HG02840 (cell line): ENCODE results near the gene MORN5.

Source experiments
- ATAC-seq: cut with Tn5 transposase; IDR thresholded peaks from one replicate; pipeline ENCODE4 v1.9.1; 2021; ENCODE audit warnings: mild to moderate bottlenecking, moderate library complexity, moderate number of reproducible peaks; ENCODE audit not compliant: unreplicated experiment, low FRiP score

The MORN5 gene

DNA sequence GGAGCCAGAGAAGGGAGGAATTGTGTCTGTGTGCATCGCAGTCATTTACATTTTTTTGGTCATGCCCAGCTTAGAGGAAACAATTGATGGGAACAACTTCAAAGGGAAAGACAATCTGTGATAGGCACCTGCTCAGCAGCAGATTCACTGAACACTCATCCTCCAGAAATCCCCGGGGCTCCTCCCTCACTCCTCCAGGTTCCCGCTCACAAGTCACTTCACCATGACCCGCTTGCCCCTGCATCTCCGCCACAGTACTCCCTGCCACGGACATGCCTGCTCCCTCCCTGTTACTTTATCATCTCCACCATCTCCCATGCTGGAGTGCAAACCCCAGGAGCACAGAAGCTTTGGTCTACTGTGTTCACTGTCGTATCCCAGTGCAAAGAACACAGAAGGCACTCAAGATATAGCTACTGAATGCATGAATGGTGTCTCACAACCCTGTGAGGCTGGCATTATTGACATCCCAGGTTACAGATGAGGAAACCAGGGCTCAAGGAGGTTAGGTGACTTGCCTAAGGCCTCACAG, 52.8 kb downstream of the MORN5 start:
- no peak for ATAC-seq

DNA sequence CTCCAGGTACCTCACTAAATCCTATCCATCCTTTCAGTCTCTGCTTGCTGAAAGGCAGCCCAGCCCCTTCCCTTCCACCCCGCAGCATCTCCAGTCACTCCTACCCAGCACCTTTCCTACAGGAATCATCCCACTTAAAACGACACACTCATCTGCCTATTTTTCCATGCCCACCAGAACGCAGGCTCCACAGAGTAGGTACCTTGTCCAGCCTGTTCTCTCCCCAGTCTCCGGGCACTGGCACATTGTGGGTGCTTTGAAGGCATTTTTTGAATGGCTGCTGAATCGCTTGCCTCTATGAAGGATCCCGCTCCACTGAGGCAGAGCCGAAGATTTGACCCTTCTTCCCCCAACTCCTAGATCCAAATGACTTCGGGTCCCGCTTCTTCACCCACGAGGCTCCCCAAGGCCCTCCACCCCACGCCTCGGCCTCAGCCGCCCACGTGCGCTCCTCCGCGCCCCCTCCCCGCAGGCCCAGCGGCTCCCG, 53.4 kb downstream of the MORN5 start:
- no peak for ATAC-seq

- no peak for ATAC-seq
Observed at GRCh38 chr9:122213589-122214413, 54.1 kb downstream of the MORN5 start.

DNA sequence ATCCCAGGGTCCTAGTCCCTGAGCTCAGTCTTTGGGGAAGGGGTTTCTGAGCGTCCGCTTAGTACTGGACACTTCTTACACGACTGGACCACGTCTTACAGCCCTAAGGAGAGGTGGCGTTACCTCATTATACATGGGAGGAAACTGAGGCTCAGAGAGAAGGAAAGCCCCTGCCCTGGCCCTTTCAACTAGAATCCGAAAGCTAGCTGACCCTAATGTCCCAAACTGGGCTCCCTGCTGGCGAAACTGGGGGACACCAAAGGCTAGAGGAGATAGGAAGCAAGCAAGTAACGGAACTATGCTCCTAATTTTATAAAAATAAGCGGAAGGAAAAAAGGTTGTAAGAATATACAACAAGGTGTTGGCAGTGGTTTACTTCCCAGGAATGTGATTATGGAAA, 54.8 kb downstream of the MORN5 start:
- no peak for ATAC-seq

GRCh38 chr9:122215663-122216062, 56.0 kb downstream of the MORN5 start:
- no peak for ATAC-seq

- ATAC-seq: no peak
Observed at GRCh38 chr9:122216138-122216797, 56.6 kb downstream of the MORN5 start.

DNA sequence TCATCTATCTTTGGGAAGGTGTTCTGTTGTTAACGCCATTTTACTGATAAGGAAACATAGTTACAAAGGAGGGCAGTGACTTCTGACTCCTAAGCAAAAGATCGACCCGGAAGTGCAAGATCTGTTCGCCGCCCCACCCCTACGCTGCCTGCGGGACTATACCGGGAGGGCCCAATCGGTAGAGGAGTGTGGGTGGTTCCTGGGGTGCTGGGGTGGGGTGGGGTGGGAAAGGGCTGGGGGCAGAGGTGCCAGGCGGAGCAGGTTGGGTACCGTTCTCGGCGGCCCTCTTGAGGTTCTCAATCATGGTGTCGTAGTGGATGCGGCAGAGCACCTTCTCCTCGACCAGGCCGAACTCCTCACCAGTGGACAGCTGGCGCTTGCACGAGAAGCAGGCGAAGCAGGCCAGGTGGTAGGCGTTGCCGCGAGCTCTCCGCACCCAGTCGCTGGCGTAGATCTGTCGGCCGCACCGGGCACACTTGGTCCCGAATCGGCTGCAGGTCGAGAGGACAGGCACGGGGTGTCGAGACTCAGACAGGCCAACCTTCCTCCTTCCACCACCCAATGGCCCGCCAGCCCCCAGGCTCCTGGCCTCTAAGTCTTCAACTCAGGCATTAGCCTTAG, 57.2 kb downstream of the MORN5 start:
- no peak for ATAC-seq

GRCh38 chr9:122217640-122218039, 57.9 kb downstream of the MORN5 start:
- no peak for ATAC-seq

- no peak for ATAC-seq
Observed at GRCh38 chr9:122218071-122218934, 58.6 kb downstream of the MORN5 start.

- no peak for ATAC-seq
Observed at GRCh38 chr9:122218935-122219855, 59.5 kb downstream of the MORN5 start.

DNA sequence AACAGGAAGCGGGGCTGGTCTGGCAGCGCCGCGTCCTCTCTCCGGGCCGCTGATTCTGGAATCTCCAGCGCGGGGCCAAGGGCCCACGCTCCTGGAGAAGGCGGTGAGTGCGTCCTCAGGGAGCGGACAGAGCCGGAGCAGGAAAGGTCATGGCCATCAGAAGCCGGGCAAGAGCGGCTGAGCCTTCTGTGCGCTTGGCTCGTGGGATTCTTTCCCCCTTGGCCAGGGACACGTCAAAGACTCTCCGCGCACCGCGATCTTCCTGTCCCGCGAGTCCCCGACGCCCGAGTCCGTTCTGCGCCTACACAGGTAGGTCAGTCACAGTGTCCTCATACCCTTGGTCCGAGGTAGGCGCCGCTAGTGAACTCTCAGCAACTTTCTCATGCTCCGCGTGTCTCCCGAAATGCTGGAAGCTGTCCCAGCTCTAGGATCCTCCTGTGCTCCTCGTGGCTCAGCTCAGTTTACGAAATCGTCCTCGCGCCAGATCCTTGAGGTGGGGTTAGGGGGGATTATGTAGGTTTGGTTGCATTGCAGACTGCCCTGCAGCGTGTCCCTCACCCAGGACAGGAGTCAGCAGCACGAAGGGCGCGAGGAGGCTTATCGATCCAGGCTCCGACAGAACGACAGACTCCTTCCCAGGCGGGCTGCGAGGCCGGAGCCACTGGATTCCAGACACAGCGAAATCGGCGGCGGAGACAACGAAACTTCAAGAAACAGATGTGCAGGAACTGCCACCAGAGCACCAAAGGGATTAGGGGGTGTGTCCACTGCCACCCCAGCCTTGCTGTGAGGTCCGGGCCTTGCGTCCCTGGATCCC, 60.4 kb downstream of the MORN5 start:
- no peak for ATAC-seq

- ATAC-seq: no peak
Observed at GRCh38 chr9:122220673-122221182, 61.0 kb downstream of the MORN5 start.

DNA sequence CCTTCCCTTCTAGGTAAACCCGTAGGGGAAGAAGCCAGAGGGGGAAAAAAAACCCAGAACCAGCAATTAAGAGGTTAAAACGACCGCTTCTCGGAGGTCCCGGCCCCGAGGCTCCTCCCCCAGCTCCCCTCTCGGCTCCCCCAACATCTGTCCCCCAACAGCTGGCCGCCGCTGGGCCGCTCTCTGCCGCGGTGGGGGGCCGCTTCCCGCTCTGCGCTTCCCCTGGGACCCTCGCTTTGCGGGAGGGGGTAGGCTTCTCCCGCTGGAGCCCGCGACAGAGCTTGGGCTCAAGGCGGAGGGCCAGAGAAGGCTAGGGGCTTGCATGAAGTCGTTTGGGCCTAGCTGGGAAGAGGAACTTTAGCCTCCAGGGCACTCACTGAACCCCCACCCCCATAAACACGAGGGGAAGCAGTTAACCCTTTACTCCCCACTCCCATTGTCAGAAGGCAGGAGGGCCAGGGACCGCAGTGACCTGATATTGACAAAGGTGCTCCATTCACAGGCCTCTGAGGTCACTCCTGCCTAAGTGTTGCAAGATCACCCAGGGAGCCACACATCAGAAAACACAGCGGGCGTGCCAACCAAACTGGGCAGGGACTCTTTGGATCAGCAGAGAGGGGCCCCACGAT, 61.6 kb downstream of the MORN5 start:
- ATAC-seq: no peak

DNA sequence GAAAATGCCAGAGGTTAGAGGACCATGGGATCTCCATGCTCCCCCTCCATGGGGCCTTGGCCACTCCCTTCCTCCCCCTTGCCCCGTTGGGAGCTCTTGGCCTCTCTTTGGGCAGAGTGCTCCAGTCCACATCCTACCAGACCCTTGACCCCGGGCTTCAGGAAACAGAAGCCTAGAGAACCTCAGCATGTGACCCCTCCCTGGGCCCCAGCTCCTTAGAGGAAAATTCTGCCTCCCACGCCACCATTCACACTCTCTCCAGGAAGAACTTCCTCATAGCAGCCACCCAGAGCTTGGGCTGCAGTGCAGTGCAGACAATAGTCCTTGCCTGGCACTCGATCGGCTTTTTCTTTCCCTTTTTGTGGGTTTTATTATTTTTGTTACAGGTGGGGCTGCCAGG, 63.1 kb downstream of the MORN5 start:
- no peak for ATAC-seq

DNA sequence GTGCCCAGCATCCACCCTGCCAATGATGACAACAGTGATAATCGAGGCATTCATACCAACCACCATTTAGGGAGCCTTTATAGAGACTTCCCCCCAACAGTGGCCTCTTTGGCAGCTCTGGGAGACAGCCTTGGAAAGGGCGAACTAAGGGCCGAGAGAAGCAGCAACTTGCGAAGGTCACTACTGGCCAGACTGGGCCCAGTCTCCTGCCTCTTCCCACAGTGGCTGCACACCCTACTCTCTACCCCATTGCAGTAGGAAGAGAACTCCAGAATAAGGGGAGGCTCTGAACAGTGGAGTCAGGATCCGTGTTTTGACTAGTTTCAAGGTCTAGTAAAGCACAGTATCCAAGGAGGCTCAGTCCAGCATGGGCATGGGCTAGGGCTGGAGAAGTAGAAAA, 63.7 kb downstream of the MORN5 start:
- ATAC-seq: no peak

- no peak for ATAC-seq
Observed at GRCh38 chr9:122225312-122226141, 65.8 kb downstream of the MORN5 start.
